ENCODE data around the gene C19orf85.
"Not testable (repeated sequence)": the region's sequence is repeated elsewhere in the genome, so short reads cannot be mapped to it uniquely, and the experiment has no call there.

The C19orf85 gene

GRCh38 chr19:55433292-55433691, 31.3 kb downstream of the C19orf85 start:
- Histone ChIP-seq H3K9me3 (ENCODE audit: insufficient read depth, low read depth, low read length) (no peaks in the 10 kb centered on the region), H3K36me3 (ENCODE audit: insufficient read depth, low read length) (no peaks in the 10 kb centered on the region), H3K27ac (ENCODE audit: low read depth, low read length) (no peak overlapping the region), H3K9ac (ENCODE audit: low read depth, low read length) (no peak overlapping the region), H3K4me1 (ENCODE audit: insufficient read depth, low read length) (no peaks in the 10 kb centered on the region), H3K27me3 (ENCODE audit: insufficient read depth, low read length) (peaks cover 6% of the 10 kb centered on the region), H3K4me3 (ENCODE audit: low read length) (no peak overlapping the region)
- WGBS: 66% methylated on average over 48 of the region's 48 CpGs

- H3K27ac ChIP-seq (ENCODE audit: low read depth, low read length): no peak overlapping the region
- H3K9me3 ChIP-seq (ENCODE audit: insufficient read depth, low read depth, low read length): no peaks in the 10 kb centered on the region
- peaks cover 2% of the 10 kb centered on the region for H3K27me3 ChIP-seq (ENCODE audit: insufficient read depth, low read length)
- H3K9ac ChIP-seq (ENCODE audit: low read depth, low read length): no peak overlapping the region
- H3K4me3 ChIP-seq (ENCODE audit: low read length): no peak overlapping the region
- 88% methylated on average over 14 of the region's 14 CpGs for WGBS
- no peaks in the 10 kb centered on the region for H3K36me3 ChIP-seq (ENCODE audit: insufficient read depth, low read length)
- no peaks in the 10 kb centered on the region for H3K4me1 ChIP-seq (ENCODE audit: insufficient read depth, low read length)
Observed at GRCh38 chr19:55432241-55432959, 32.2 kb downstream of the C19orf85 start.

- H3K36me3 ChIP-seq (ENCODE audit: insufficient read depth, low read length): no peaks in the 10 kb centered on the region
- no peaks in the 10 kb centered on the region for H3K9me3 ChIP-seq (ENCODE audit: insufficient read depth, low read depth, low read length)
- no peak overlapping the region for H3K4me3 ChIP-seq (ENCODE audit: low read length)
- H3K27me3 ChIP-seq (ENCODE audit: insufficient read depth, low read length): peaks cover 2% of the 10 kb centered on the region
- 84% methylated on average over 1 of the region's 1 CpG for WGBS
- no peak overlapping the region for H3K9ac ChIP-seq (ENCODE audit: low read depth, low read length)
- no peak overlapping the region for H3K27ac ChIP-seq (ENCODE audit: low read depth, low read length)
- no peaks in the 10 kb centered on the region for H3K4me1 ChIP-seq (ENCODE audit: insufficient read depth, low read length)
Observed at GRCh38 chr19:55431183-55431582, 33.4 kb downstream of the C19orf85 start.

- 76% methylated on average over 2 of the region's 2 CpGs for WGBS
- H3K9me3 ChIP-seq (ENCODE audit: insufficient read depth, low read depth, low read length): no peaks in the 10 kb centered on the region
- H3K4me3 ChIP-seq (ENCODE audit: low read length): no peak overlapping the region
- H3K4me1 ChIP-seq (ENCODE audit: insufficient read depth, low read length): no peaks in the 10 kb centered on the region
- no peaks in the 10 kb centered on the region; the same call in none of the 2 replicates for H3K27me3 ChIP-seq (ENCODE audit: insufficient read depth, low read length)
- no peak overlapping the region for H3K9ac ChIP-seq (ENCODE audit: low read depth, low read length)
- no peak overlapping the region for H3K27ac ChIP-seq (ENCODE audit: low read depth, low read length)
- H3K36me3 ChIP-seq (ENCODE audit: insufficient read depth, low read length): no peaks in the 10 kb centered on the region
Observed at GRCh38 chr19:55426042-55426441, 38.5 kb downstream of the C19orf85 start.

- H3K9me3 ChIP-seq (ENCODE audit: insufficient read depth, low read depth, low read length): no peaks in the 10 kb centered on the region
- H3K27me3 ChIP-seq (ENCODE audit: insufficient read depth, low read length): no peaks in the 10 kb centered on the region; the same call in 1 of the 2 replicates
- H3K27ac ChIP-seq (ENCODE audit: low read depth, low read length): no peak overlapping the region
- H3K36me3 ChIP-seq (ENCODE audit: insufficient read depth, low read length): no peaks in the 10 kb centered on the region
- H3K4me3 ChIP-seq (ENCODE audit: low read length): no peak overlapping the region
- H3K4me1 ChIP-seq (ENCODE audit: insufficient read depth, low read length): no peaks in the 10 kb centered on the region
- WGBS: 87% methylated on average over 3 of the region's 3 CpGs
- no peak overlapping the region for H3K9ac ChIP-seq (ENCODE audit: low read depth, low read length)
Observed at GRCh38 chr19:55424518-55424917, 40.0 kb downstream of the C19orf85 start.

GRCh38 chr19:55423225-55424005, 41.1 kb downstream of the C19orf85 start:
- Histone ChIP-seq H3K9me3 (ENCODE audit: insufficient read depth, low read depth, low read length) (no peaks in the 10 kb centered on the region), H3K36me3 (ENCODE audit: insufficient read depth, low read length) (no peaks in the 10 kb centered on the region), H3K4me3 (ENCODE audit: low read length) (no peak overlapping the region), H3K27ac (ENCODE audit: low read depth, low read length) (no peak overlapping the region), H3K4me1 (ENCODE audit: insufficient read depth, low read length) (no peaks in the 10 kb centered on the region), H3K9ac (ENCODE audit: low read depth, low read length) (no peak overlapping the region), H3K27me3 (ENCODE audit: insufficient read depth, low read length) (no peaks in the 10 kb centered on the region; the same call in 1 of the 2 replicates)
- WGBS: 71% methylated on average over 12 of the region's 13 CpGs

GRCh38 chr19:55421281-55421680, 43.3 kb downstream of the C19orf85 start:
- 82% methylated on average over 4 of the region's 4 CpGs for WGBS
- not testable (repeated sequence) for H3K27ac ChIP-seq (ENCODE audit: low read depth, low read length); H3K36me3 ChIP-seq (ENCODE audit: insufficient read depth, low read length); H3K9me3 ChIP-seq (ENCODE audit: insufficient read depth, low read depth, low read length); H3K4me1 ChIP-seq (ENCODE audit: insufficient read depth, low read length); H3K27me3 ChIP-seq (ENCODE audit: insufficient read depth, low read length); H3K4me3 ChIP-seq (ENCODE audit: low read length); H3K9ac ChIP-seq (ENCODE audit: low read depth, low read length)

- H3K4me1 ChIP-seq (ENCODE audit: insufficient read depth, low read length): no peaks in the 10 kb centered on the region
- H3K36me3 ChIP-seq (ENCODE audit: insufficient read depth, low read length): no peaks in the 10 kb centered on the region
- H3K4me3 ChIP-seq (ENCODE audit: low read length): no peak overlapping the region
- no peaks in the 10 kb centered on the region; the same call in 1 of the 2 replicates for H3K27me3 ChIP-seq (ENCODE audit: insufficient read depth, low read length)
- no peak overlapping the region for H3K27ac ChIP-seq (ENCODE audit: low read depth, low read length)
- no peak overlapping the region for H3K9ac ChIP-seq (ENCODE audit: low read depth, low read length)
- 70% methylated on average over 5 of the region's 5 CpGs for WGBS
- no peaks in the 10 kb centered on the region for H3K9me3 ChIP-seq (ENCODE audit: insufficient read depth, low read depth, low read length)
Observed at GRCh38 chr19:55419624-55420236, 44.8 kb downstream of the C19orf85 start.

GRCh38 chr19:55419103-55419502, 45.4 kb downstream of the C19orf85 start:
- Histone ChIP-seq H3K9me3 (ENCODE audit: insufficient read depth, low read depth, low read length) (no peaks in the 10 kb centered on the region), H3K27me3 (ENCODE audit: insufficient read depth, low read length) (no peaks in the 10 kb centered on the region; the same call in 1 of the 2 replicates), H3K36me3 (ENCODE audit: insufficient read depth, low read length) (no peaks in the 10 kb centered on the region), H3K4me3 (ENCODE audit: low read length) (no peak overlapping the region), H3K4me1 (ENCODE audit: insufficient read depth, low read length) (no peaks in the 10 kb centered on the region), H3K9ac (ENCODE audit: low read depth, low read length) (no peak overlapping the region), H3K27ac (ENCODE audit: low read depth, low read length) (no peak overlapping the region)
- 74% methylated on average over 5 of the region's 5 CpGs for WGBS

GRCh38 chr19:55418185-55418584, 46.4 kb downstream of the C19orf85 start:
- 22% methylated on average over 7 of the region's 7 CpGs for WGBS
- no peak overlapping the region for H3K9ac ChIP-seq (ENCODE audit: low read depth, low read length)
- no peaks in the 10 kb centered on the region for H3K4me1 ChIP-seq (ENCODE audit: insufficient read depth, low read length)
- H3K9me3 ChIP-seq (ENCODE audit: insufficient read depth, low read depth, low read length): no peaks in the 10 kb centered on the region
- H3K27me3 ChIP-seq (ENCODE audit: insufficient read depth, low read length): no peaks in the 10 kb centered on the region
- H3K4me3 ChIP-seq (ENCODE audit: low read length): no peak overlapping the region
- H3K27ac ChIP-seq (ENCODE audit: low read depth, low read length): no peak overlapping the region
- H3K36me3 ChIP-seq (ENCODE audit: insufficient read depth, low read length): no peaks in the 10 kb centered on the region

Measured in HUES64 (cell line).